ENCODE measurements around the gene IL18RAP.

The IL18RAP gene

GRCh38 chr2:102434655-102435381 is 11.9 kb downstream of the IL18RAP start:
- no peak for DNase-seq (ENCODE audit: extremely low read depth, low read depth)
- TF ChIP-seq, protein P1, sequence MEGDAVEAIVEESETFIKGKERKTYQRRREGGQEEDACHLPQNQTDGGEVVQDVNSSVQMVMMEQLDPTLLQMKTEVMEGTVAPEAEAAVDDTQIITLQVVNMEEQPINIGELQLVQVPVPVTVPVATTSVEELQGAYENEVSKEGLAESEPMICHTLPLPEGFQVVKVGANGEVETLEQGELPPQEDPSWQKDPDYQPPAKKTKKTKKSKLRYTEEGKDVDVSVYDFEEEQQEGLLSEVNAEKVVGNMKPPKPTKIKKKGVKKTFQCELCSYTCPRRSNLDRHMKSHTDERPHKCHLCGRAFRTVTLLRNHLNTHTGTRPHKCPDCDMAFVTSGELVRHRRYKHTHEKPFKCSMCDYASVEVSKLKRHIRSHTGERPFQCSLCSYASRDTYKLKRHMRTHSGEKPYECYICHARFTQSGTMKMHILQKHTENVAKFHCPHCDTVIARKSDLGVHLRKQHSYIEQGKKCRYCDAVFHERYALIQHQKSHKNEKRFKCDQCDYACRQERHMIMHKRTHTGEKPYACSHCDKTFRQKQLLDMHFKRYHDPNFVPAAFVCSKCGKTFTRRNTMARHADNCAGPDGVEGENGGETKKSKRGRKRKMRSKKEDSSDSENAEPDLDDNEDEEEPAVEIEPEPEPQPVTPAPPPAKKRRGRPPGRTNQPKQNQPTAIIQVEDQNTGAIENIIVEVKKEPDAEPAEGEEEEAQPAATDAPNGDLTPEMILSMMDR (IDR thresholded peaks at IDR 0.05; ENCODE audit: low read depth, low read length), result no peak

DNA sequence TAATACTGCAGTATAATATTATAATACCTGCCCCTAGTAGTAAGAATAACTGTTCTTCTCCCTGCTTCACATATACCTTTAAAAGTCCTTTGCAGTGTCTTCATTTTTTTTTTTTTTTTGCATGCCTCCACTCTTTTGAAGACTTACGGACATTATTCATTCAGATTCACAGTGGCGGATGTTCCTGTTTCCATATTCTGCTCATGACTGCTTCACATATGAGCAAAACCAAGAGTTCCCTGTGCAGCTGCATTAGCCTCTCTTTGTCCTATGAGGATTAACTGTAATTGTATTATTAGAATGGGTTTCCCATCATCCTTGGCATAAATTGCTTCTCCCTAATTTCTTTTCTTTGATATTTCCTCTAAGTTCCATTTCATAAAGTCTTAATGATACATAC is 12.8 kb downstream of the IL18RAP start:
- TF ChIP-seq, protein P1 (IDR thresholded peaks at IDR 0.05; ENCODE audit: low read depth, low read length), result no peak
- DNase-seq (ENCODE audit: extremely low read depth, low read depth), result no peak

- DNase-seq (ENCODE audit: extremely low read depth, low read depth), result no peak
- TF ChIP-seq, protein P1 (IDR thresholded peaks at IDR 0.05; ENCODE audit: low read depth, low read length), result no peak
Observed at GRCh38 chr2:102436323-102436722, 13.4 kb downstream of the IL18RAP start.

GRCh38 chr2:102437122-102437521 is 14.2 kb downstream of the IL18RAP start:
- no peak for DNase-seq (ENCODE audit: extremely low read depth, low read depth)
- TF ChIP-seq, protein P1 (IDR thresholded peaks at IDR 0.05; ENCODE audit: low read depth, low read length), result no peak

DNA sequence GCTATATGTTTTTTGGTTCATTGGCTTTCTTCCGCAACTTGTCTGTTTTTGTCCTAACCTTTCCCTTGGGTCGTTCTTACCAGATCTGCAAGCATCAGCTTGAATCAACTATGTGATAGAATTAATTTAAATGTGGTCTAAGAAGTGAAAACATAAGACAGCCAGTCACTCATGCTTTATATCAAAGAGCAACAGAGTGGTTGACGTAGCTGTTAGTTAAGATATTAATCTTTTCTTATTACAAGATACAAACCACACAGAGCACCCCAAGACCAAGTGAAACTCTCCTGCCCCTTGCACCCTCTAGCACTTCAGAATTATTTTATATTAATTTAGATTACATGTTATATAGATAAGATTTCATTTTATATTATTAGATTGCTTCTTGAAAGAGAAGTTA is 15.2 kb downstream of the IL18RAP start:
- TF ChIP-seq, protein P1 (IDR thresholded peaks at IDR 0.05; ENCODE audit: low read depth, low read length), result no peak
- DNase-seq (ENCODE audit: extremely low read depth, low read depth), result no peak

DNA sequence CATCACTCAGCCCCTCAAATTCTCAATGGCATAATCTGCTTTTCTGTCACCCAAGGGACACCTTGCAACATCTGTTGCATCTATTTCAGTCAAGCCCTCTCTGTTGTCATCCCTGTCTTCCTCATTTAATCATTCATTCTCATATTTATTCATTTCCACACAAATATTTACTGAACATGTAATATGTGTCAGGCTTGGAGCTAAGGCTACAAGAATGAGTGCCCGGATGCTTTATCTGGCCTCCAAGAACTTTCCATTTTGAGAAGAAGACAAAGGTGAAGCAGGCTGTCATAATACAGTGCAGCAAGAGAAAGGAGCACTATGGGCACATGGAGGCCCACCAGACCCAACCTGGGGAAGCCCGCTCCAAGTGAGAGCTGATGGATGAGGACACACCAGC is 15.6 kb downstream of the IL18RAP start:
- no peak for DNase-seq (ENCODE audit: extremely low read depth, low read depth)
- TF ChIP-seq, protein P1 (IDR thresholded peaks at IDR 0.05; ENCODE audit: low read depth, low read length), result no peak

GRCh38 chr2:102439065-102439695 is 16.2 kb downstream of the IL18RAP start:
- no peak for DNase-seq (ENCODE audit: extremely low read depth, low read depth)
- TF ChIP-seq, protein P1 (IDR thresholded peaks at IDR 0.05; ENCODE audit: low read depth, low read length), result no peak
